ENCODE results near the gene PRDM16. TPM values are rescaled to one million over a fixed set of nuclear protein-coding genes. Genes with fewer than 3 reads are reported as not detected.

The PRDM16 gene
- total RNA-seq, 1 experiment from 2014 or later, result 6.1 TPM

DNA sequence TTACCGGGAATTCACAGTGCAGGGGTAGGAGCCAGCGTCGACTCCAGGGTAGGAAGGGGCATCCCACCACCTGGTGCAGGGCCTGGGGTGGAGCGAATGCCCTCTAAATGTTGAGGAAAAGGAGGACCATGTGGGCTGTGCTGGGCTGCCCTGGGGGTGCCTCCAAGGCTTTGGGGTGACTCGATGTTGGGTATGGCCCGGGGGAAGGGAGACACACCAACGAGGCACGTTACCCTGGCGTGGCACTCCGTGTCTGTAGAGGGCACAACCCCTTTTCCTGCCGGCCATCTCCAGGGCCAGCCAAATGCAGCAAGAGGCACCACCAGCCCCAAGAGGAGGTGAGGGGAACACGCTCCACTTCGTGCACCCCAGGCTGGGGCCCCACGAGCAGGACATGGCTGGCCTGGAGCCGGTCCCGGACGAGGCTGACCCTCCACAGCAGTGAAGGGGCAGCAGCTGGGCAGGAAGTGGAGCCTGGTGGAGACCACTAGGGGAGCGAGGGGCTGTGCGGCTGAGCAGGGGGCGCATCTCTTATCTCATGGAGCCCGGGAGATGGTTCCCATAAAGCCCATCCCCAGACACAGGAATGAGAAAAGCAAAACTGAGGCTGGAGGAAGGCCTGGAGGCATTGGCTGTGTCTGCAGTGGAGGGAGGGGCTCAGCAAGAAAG is 36.5 kb upstream of the PRDM16 start:
- Histone ChIP-seq H3K9me2 (ENCODE audit: insufficient read depth) (no peaks in the 10 kb centered on the region), H3K27ac (ENCODE audit: low read depth, low read length) (no peak overlapping the region), H3K4me2 (ENCODE audit: low read length) (no peak overlapping the region), H3K36me3 (ENCODE audit: control insufficient read depth in 1 of 2, insufficient read depth in 2 of 2, low read length in 2 of 2) (no peaks in the 10 kb centered on the region), H3K9me3 (ENCODE audit: control insufficient read depth in 1 of 2, insufficient read depth in 1 of 2, low read depth in 1 of 2, low read length in 2 of 2) (no peaks in the 10 kb centered on the region), H4K20me1 (ENCODE audit: insufficient read depth) (no peaks in the 10 kb centered on the region), H3K9ac (ENCODE audit: low read length) (no peak overlapping the region), H3K4me1 (ENCODE audit: control insufficient read depth in 1 of 2, insufficient read depth in 2 of 2, low read length in 2 of 2) (no peaks in the 10 kb centered on the region), H2AFZ (ENCODE audit: low read depth, low read length, poor library complexity, severe bottlenecking) (no peak overlapping the region), H3K79me2 (ENCODE audit: insufficient read depth, low read length) (no peaks in the 10 kb centered on the region), H3K4me3 (replicated peaks in 1 of 2; ENCODE audit: low read depth in 1 of 2, low read length in 2 of 2) (no peak overlapping the region), H3K27me3 (ENCODE audit: insufficient read depth, low read length) (peaks cover 11% of the 10 kb centered on the region; the same call in 1 of the 2 replicates)
- ChIA-PET RAD21 (ENCODE audit: low non-redundant PET in 1 of 2, low total read pairs in 2 of 2, uncharacterized antibody in 2 of 2, unreplicated experiment in 2 of 2) (no interaction called here), POLR2A (no interaction called here), CTCF (no interaction called here)
- no peak for ATAC-seq
- TF ChIP-seq RAD21 (IDR thresholded peaks at IDR 0.05; ENCODE audit: low read depth) (no peak), ZFX (IDR thresholded peaks at IDR 0.05) (no peak), EGR1 (IDR thresholded peaks at IDR 0.05; ENCODE audit: low read depth) (no peak), SRF (IDR thresholded peaks at IDR 0.05; ENCODE audit: low read depth) (no peak), CBX3 (IDR thresholded peaks at IDR 0.05; ENCODE audit: low read depth) (no peak), YY1 (IDR thresholded peaks at IDR 0.05; ENCODE audit: extremely low read depth, insufficient replicate concordance, low read depth, low read length) (no peak)
- TF ChIP-seq, protein P1, sequence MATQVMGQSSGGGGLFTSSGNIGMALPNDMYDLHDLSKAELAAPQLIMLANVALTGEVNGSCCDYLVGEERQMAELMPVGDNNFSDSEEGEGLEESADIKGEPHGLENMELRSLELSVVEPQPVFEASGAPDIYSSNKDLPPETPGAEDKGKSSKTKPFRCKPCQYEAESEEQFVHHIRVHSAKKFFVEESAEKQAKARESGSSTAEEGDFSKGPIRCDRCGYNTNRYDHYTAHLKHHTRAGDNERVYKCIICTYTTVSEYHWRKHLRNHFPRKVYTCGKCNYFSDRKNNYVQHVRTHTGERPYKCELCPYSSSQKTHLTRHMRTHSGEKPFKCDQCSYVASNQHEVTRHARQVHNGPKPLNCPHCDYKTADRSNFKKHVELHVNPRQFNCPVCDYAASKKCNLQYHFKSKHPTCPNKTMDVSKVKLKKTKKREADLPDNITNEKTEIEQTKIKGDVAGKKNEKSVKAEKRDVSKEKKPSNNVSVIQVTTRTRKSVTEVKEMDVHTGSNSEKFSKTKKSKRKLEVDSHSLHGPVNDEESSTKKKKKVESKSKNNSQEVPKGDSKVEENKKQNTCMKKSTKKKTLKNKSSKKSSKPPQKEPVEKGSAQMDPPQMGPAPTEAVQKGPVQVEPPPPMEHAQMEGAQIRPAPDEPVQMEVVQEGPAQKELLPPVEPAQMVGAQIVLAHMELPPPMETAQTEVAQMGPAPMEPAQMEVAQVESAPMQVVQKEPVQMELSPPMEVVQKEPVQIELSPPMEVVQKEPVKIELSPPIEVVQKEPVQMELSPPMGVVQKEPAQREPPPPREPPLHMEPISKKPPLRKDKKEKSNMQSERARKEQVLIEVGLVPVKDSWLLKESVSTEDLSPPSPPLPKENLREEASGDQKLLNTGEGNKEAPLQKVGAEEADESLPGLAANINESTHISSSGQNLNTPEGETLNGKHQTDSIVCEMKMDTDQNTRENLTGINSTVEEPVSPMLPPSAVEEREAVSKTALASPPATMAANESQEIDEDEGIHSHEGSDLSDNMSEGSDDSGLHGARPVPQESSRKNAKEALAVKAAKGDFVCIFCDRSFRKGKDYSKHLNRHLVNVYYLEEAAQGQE (IDR thresholded peaks at IDR 0.05; ENCODE audit: low read depth), result no peak
- intact Hi-C loops (cut with micrococcal nuclease), result no loop called here
- no peak for DNase-seq (ENCODE audit: low read depth, low spot score)
- no TSS peak for BruUV-seq (replicated peaks)
